PC-3 (cell line): ENCODE measurements around the gene TPRX1. TPM values are rescaled to one million over a fixed set of nuclear protein-coding genes. Genes with fewer than 3 reads are reported as not detected.
"Not testable (repeated sequence)": the region's sequence is repeated elsewhere in the genome, so short reads cannot be mapped to it uniquely, and the experiment has no call there.

Experiments used
- ATAC-seq: fragments of 200-7000 bp; cut with Tn5 transposase; 2 replicates; pipeline ENCODE4 v1.9.1; 2020; ENCODE audit warnings: mild to moderate bottlenecking, moderate library complexity
- Bru-seq: library from RNA; stranded (reverse); fragments of 400-500 nt; gene quantifications from one replicate; lab custom pipeline; 2021; lab: Mats Ljungman, UMichigan
- BruChase-seq, 2 experiments: library from RNA; stranded (reverse); fragments of 400-500 nt; gene quantifications; one replicate each; lab custom pipeline; 2021; lab: Mats Ljungman, UMichigan
- BruUV-seq: library from RNA; stranded (reverse); fragments of 400-500 nt; replicated peaks from 2 replicates; lab custom pipeline; 2021; lab: Mats Ljungman, UMichigan
- CTCF ChIA-PET: fragments of 300-600 bp; sonication (Branson Sonifier 250); formaldehyde crosslinking; loops from one replicate; lab custom pipeline; 2022; ENCODE audit warnings: antibody characterized with exemption; lab: Charles Lee
- POLR2A ChIA-PET: fragments of 300-600 bp; sonication (Branson Sonifier 250); formaldehyde crosslinking; loops from one replicate; lab custom pipeline; 2022; ENCODE audit warnings: antibody characterized with exemption; ENCODE audit not compliant: unreplicated experiment; lab: Charles Lee
- DNase-seq: peaks from one replicate; pipeline ENCODE4 v3.0.0-alpha.2; 2015
- H2AFZ ChIP-seq: fragments of 300-600 bp; sonication (generic); 2 replicates; pipeline ENCODE4 v1.6.0; 2016; ENCODE audit warnings: antibody characterized with exemption, low read length
- H3F3A ChIP-seq: fragments of 300-600 bp; sonication (generic); one replicate; pipeline ENCODE4 v1.6.0; 2017; ENCODE audit warnings: antibody characterized with exemption, low read length, control low read depth, mild to moderate bottlenecking; ENCODE audit not compliant: unreplicated experiment
- H3K27ac ChIP-seq: fragments of 300-600 bp; sonication (generic); 2 replicates; pipeline ENCODE4 v1.5.1; 2016; ENCODE audit warnings: mild to moderate bottlenecking, low read length
- H3K27me3 ChIP-seq: fragments of 300-600 bp; sonication (generic); 2 replicates; pipeline ENCODE4 v1.6.1; 2016; ENCODE audit warnings: low read length, mixed read lengths
- H3K36me3 ChIP-seq: fragments of 300-600 bp; sonication (generic); 2 replicates; pipeline ENCODE4 v1.6.1; 2016; ENCODE audit warnings: low read depth, mixed run types, low read length, mixed read lengths
- H3K4me1 ChIP-seq: fragments of 300-600 bp; sonication (generic); 2 replicates; pipeline ENCODE4 v1.5.1; 2016; ENCODE audit warnings: low read length; ENCODE audit not compliant: insufficient read depth
- H3K4me2 ChIP-seq: fragments of 300-600 bp; sonication (generic); 2 replicates; pipeline ENCODE4 v1.6.0; 2016; ENCODE audit warnings: low read length
- H3K4me3 ChIP-seq: fragments of 300-600 bp; sonication (generic); 2 replicates; pipeline ENCODE4 v1.5.1; 2016; ENCODE audit warnings: mild to moderate bottlenecking, low read length, mixed read lengths
- H3K79me2 ChIP-seq: fragments of 300-600 bp; sonication (generic); 2 replicates; pipeline ENCODE4 v1.6.1; 2017; ENCODE audit warnings: low read length, mixed read lengths
- H3K9ac ChIP-seq: fragments of 300-600 bp; sonication (generic); 2 replicates; pipeline ENCODE4 v1.6.0; 2016; ENCODE audit warnings: mild to moderate bottlenecking, low read length
- H3K9me2 ChIP-seq: fragments of 300-600 bp; sonication (generic); replicated peaks from 2 replicates; pipeline ENCODE4 v1.6.1; 2016; ENCODE audit warnings: mixed run types, low read length, mixed read lengths
- H3K9me3 ChIP-seq: fragments of 300-600 bp; sonication (generic); 2 replicates; pipeline ENCODE4 v1.6.1; 2016; ENCODE audit warnings: low read length, mixed read lengths
- H4K20me1 ChIP-seq: fragments of 300-600 bp; sonication (generic); 2 replicates; pipeline ENCODE4 v1.6.1; 2016; ENCODE audit warnings: low read length, mixed read lengths
- EZH2 ChIP-seq: fragments of 300-600 bp; sonication (generic); IDR thresholded peaks from one replicate; pipeline ENCODE4 v1.6.1; 2017; ENCODE audit warnings: antibody characterized with exemption, mild to moderate bottlenecking, low read length; ENCODE audit not compliant: unreplicated experiment
- EZH2phosphoT487 ChIP-seq: fragments of 300-600 bp; sonication (generic); IDR thresholded peaks from 2 replicates; pipeline ENCODE4 v1.6.1; 2018; ENCODE audit warnings: mild to moderate bottlenecking, antibody characterized with exemption, low read length, borderline replicate concordance
- intact Hi-C: fragments of 100-400 bp; cut with micrococcal nuclease; formaldehyde crosslinking; loops from 2 replicates; pipeline ENCODE4 v1.9.0; 2023
- long read RNA-seq: library from polyadenylated mRNA; unstranded; transcript quantifications from one replicate; pipeline ENCODE4 v2.0.0, GENCODE V29; 2021; ENCODE audit not compliant: unreplicated experiment
- total RNA-seq: library from RNA; depleted of rRNA; stranded (reverse); fragments of >200 nt; gene quantifications from 2 replicates; pipeline ENCODE4 v1.2.3, GENCODE V29; 2014; rRNA removed
- TF ChIP-seq, protein P1 (sequence below): fragments of 300-600 bp; sonication (generic); conservative IDR thresholded peaks from 2 replicates; pipeline ENCODE4 v1.5.1; 2017; ENCODE audit warnings: antibody characterized with exemption, low read depth, mild to moderate bottlenecking, low read length

Gene TPRX1, protein sequence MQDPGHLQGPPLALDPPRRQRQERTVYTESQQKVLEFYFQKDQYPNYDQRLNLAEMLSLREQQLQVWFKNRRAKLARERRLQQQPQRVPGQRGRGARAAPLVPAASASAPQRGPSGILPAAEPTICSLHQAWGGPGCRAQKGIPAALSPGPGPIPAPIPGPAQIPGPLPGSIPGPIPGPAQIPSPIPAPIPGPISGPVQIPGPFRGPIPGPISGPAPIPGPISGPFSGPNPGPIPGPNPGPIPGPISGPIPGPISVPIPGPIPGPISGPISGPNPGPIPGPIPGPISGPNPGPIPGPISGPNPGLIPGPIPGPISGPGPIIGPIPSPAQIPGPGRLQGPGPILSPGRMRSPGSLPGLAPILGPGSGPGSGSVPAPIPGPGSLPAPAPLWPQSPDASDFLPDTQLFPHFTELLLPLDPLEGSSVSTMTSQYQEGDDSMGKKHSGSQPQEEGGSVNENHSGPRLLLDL
- total RNA-seq (not detected in 2 replicates), Bru-seq, nascent RNA (not detected), BruChase-seq, experiment 1, labeled RNA remaining after a 6-hour chase (not detected), BruChase-seq, experiment 2, labeled RNA remaining after a 2-hour chase (not detected)
- long read RNA-seq, result 0 reads

DNA sequence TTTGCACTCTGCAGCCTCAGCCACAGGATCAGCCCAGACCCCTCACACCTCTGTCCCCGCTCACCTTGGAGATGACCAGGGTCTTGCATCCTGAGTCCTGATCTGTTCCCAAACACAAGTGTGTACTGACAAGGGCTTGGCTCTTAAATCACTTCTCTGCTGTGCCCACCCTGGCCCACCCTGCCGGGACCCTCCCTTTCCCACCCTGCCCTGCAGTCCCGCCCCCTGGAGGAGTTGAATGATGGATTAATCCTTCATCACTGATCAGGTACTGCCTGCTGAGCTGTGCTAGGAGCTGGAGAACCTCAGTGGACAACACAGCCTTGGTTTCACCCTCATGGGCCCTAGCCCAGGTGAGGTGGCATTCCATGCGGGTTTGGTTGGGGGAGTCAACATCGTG is at the start of gene TPRX1:
Gene TPRX1, minus strand, starts transcription at position 101 of the 400 bp plus-strand sequence. Its CDS starts 12 bp downstream, at position 89.
- BruUV-seq, CTCF ChIA-PET, POLR2A ChIA-PET: not testable (repeated sequence)

DNA sequence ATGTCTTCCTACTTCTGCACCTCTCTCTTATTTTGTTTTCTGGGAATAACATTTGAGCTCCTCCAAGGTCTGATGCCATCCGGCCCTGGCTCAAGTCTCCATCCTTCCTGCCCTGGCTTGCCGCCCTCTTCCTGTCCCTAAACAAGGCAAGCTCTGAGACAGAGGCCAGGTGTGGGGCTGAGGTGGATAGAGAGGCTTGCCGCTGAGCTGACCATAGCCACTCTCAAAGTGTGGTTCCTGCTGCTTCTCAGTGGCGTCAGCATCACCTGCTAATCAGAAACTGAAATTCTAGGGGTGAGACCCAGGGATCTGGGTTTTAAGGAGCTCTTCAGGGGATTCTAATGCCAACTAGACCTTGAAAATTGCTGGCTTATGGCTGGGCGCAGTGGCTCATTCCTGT is 48.7 kb upstream of the TPRX1 start:
- Histone ChIP-seq H3K27ac (no peak overlapping the region), H3K9me2 (no peaks in the 10 kb centered on the region), H3K4me2 (no peak overlapping the region), H3F3A (no peaks in the 10 kb centered on the region), H3K4me3 (no peak overlapping the region), H3K36me3 (no peaks in the 10 kb centered on the region), H2AFZ (no peak overlapping the region), H3K9me3 (no peaks in the 10 kb centered on the region), H3K27me3 (peaks cover 7% of the 10 kb centered on the region), H3K79me2 (no peaks in the 10 kb centered on the region), H4K20me1 (no peaks in the 10 kb centered on the region), H3K4me1 (no peaks in the 10 kb centered on the region), H3K9ac (no peak overlapping the region)
- DNase-seq (no peak), ATAC-seq (no peak)
- no TSS peak for BruUV-seq
- CTCF ChIA-PET, result no interaction called here
- TF ChIP-seq EZH2phosphoT487, result no peak
- TF ChIP-seq EZH2, result no peak
- TF ChIP-seq, protein P1, sequence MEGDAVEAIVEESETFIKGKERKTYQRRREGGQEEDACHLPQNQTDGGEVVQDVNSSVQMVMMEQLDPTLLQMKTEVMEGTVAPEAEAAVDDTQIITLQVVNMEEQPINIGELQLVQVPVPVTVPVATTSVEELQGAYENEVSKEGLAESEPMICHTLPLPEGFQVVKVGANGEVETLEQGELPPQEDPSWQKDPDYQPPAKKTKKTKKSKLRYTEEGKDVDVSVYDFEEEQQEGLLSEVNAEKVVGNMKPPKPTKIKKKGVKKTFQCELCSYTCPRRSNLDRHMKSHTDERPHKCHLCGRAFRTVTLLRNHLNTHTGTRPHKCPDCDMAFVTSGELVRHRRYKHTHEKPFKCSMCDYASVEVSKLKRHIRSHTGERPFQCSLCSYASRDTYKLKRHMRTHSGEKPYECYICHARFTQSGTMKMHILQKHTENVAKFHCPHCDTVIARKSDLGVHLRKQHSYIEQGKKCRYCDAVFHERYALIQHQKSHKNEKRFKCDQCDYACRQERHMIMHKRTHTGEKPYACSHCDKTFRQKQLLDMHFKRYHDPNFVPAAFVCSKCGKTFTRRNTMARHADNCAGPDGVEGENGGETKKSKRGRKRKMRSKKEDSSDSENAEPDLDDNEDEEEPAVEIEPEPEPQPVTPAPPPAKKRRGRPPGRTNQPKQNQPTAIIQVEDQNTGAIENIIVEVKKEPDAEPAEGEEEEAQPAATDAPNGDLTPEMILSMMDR, result no peak
- intact Hi-C loops, result no loop called here
- POLR2A ChIA-PET, result no interaction called here

More for the DNA sequence above, at the start of gene TPRX1:
- H3K9me2 ChIP-seq, H3K4me2 ChIP-seq, H3K4me1 ChIP-seq, H3F3A ChIP-seq, H3K79me2 ChIP-seq, H3K9me3 ChIP-seq, H3K4me3 ChIP-seq, ATAC-seq, H4K20me1 ChIP-seq, H2AFZ ChIP-seq, H3K9ac ChIP-seq, H3K27ac ChIP-seq, intact Hi-C loops, DNase-seq, H3K27me3 ChIP-seq, H3K36me3 ChIP-seq: not testable (repeated sequence)

DNA sequence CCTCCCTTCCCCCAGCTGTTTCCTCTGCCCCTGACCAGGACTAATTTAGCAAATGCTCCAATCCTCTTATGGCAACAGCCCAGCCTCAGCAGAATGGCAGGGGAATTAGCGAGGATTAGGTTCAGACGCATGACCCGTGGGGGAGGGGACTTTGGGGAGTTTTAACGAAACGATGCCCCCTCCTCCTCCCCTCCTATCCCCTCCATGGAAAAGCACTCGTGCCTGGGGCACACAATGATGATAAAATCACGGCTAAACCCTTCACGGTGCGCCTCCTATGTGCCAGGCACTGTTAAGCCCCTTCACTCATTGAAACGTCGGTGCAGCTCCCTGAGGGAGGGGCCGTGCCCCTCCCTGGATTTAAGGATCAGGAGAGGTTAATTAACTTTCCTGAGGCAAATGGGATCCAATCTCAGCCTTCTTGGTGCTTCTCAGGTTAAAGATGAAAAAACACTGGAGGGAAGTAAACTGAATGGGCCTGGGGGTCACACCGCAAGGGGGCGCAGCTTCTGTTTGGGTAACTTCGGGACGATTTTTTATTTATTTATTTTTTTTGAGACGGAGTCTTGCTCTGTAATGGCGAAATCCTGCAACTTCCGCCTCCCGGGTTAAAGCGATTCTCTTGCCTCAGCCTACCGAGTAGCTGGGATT is 44.6 kb upstream of the TPRX1 start:
- no peaks in the 10 kb centered on the region for H3F3A ChIP-seq
- intact Hi-C loops, result no loop called here
- no peak overlapping the region for H2AFZ ChIP-seq
- no peaks in the 10 kb centered on the region for H3K9me3 ChIP-seq
- H3K36me3 ChIP-seq, result no peaks in the 10 kb centered on the region
- no peak overlapping the region for H3K27ac ChIP-seq
- H3K79me2 ChIP-seq, result no peaks in the 10 kb centered on the region
- H3K4me3 ChIP-seq, result no peak overlapping the region
- DNase-seq (no peak), ATAC-seq (no peak)
- no peak overlapping the region for H3K9ac ChIP-seq
- CTCF ChIA-PET, result no interaction called here
- no TSS peak for BruUV-seq
- peaks cover 7% of the 10 kb centered on the region; the same call in 1 of the 2 replicates for H3K27me3 ChIP-seq
- TF ChIP-seq, protein P1, result no peak
- TF ChIP-seq EZH2phosphoT487 (no peak), EZH2 (no peak)
- H3K9me2 ChIP-seq, result no peaks in the 10 kb centered on the region
- POLR2A ChIA-PET, result no interaction called here
- H3K4me2 ChIP-seq, result no peak overlapping the region
- H3K4me1 ChIP-seq, result no peaks in the 10 kb centered on the region
- no peaks in the 10 kb centered on the region for H4K20me1 ChIP-seq
